Activated effector memory CD4-positive, alpha-beta T cell treated with anti-CD3 and anti-CD28 coated beads, Interleukin-2, amount 50 U/mL, for 16 hours (primary cell): ENCODE results near the gene SDC3.
"Not testable (repeated sequence)": the region's sequence is repeated elsewhere in the genome, so short reads cannot be mapped to it uniquely, and the experiment has no call there.

Source experiments
- DNase-seq: peaks from one replicate; pipeline ENCODE4 v3.0.0-alpha.2; 2020

The SDC3 gene

DNA sequence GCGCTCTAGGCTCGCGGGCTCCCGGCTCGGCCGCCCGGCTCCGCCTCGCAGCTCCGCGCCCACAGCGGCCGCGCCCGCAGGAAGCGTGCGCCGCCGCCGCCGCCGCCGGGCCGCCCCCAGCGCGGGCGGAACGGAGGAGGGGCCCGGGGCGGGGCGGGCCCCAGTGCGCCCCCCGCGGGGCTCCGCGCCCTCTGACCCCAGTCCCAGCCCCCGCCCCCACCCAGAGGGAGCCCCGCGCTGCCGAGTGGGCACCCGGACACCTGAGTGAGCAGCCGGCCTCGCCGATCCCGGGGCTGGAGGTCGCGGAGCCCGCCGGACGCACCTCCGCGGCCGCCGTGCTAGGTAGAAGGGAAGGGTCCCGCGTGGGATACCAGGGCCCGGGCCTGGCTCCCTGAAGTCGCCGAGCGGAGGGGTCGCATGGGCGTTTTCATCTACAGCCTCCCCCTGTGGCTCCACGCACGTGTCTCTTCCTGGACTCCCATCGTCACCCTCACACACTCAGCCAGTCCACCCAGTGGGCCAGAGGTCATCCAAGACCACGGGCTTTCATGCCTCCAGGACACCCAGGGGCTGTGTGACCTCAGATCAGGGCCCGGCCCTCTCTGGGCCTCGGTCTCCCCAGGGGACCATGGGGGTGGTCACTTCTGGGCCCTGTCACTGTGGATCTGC is at the start of gene SDC3:
Gene SDC3, minus strand, starts transcription at position 63 of the 669 bp plus-strand sequence. CDS start 172 bp downstream, outside the sequence.
- DNase-seq: no peak

GRCh38 chr1:30957560-30958222 is 49.1 kb upstream of the SDC3 start:
- no peak for DNase-seq

- no peak for DNase-seq
Measured at GRCh38 chr1:30955448-30956015, 47.0 kb upstream of the SDC3 start.

- DNase-seq: no peak
Measured at GRCh38 chr1:30953685-30954084, 45.1 kb upstream of the SDC3 start.

DNA sequence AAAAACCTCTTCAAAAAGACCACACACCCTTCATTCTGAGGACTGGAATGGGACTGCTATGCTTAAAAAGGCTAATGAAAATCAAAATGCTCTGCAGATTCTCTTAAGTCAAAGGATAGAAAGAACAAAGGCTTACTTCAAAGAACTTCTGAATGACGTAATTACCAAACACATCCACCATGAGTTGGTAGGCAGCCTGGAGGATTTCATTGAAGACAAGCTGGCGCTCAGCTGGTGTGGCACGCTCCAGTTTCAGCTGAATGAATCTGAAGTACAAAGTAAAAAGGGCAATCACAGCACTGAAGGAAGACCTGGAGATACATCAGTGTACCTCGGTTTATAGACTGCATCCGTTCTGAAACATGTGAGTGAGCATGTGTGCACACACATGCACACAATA is 43.5 kb upstream of the SDC3 start:
- DNase-seq: no peak

DNA sequence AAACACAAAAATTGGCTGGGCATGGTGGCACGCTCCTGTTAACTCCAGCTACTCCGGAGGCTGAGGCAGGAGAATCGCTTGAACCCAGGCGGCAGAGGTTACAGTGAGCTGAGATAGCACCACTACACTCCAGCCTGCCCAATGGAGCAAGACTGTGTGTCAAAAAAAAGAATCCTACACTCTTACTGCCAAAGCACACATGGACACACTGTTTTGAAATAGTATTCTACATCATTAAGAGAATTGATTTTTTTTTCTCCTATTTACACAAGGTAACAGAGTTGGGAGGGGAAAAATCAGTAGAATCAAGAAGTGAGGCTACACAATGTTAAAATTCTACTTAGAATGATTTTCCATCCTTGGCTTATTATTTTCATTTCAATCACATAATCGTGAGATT is 42.1 kb upstream of the SDC3 start:
- DNase-seq: no peak

GRCh38 chr1:30950053-30950452 is 41.5 kb upstream of the SDC3 start:
- DNase-seq: no peak

- DNase-seq: not testable (repeated sequence)
Measured at GRCh38 chr1:30949487-30949838, 40.9 kb upstream of the SDC3 start.

GRCh38 chr1:30948813-30949486 is 40.4 kb upstream of the SDC3 start:
- DNase-seq: not testable (repeated sequence)

DNA sequence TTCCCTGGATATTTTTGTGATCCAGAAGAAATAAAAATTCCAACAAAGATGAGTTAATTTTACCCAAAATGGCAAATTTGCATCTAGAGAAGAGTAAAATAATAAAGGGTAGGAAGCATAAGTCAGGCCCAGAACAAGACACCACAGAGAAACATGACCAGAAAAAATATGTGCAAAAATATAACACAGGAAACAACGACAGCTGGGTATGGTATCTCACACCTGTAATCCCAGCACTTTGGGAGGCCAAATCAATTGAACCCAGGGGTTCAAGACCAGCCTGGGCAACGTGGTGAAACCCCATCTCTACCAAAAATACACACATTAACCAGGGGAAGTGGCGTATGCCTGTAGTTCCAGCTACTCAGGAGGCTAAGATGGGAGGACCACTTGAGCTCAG is 39.7 kb upstream of the SDC3 start:
- DNase-seq: no peak

GRCh38 chr1:30947212-30947611 is 38.7 kb upstream of the SDC3 start:
- no peak for DNase-seq

GRCh38 chr1:30942326-30942963 is 33.9 kb upstream of the SDC3 start:
- no peak for DNase-seq

DNA sequence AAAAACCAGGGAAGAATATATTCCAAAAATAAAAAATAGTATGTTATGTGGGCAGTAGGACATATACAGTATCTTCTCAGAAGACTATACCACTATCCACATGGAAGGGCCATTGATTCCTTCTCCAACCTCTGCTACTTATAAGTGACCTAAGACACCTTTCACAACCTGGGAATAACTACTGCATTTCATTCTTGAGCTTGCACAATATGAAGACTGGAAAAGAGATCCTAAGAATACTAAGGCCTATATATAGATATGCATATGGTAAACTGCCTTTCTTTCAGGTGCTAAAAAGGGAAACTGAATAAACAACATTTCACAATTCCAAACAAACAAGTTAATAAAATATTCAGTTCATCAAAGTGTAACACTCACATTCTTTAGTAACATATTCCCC is 32.0 kb upstream of the SDC3 start:
- DNase-seq: no peak

GRCh38 chr1:30936541-30937171 is 28.1 kb upstream of the SDC3 start:
- no peak for DNase-seq

- DNase-seq: not testable (repeated sequence)
Measured at GRCh38 chr1:30935758-30936157, 27.2 kb upstream of the SDC3 start.

GRCh38 chr1:30934613-30935012 is 26.1 kb upstream of the SDC3 start:
- no peak for DNase-seq

- no peak for DNase-seq
Measured at GRCh38 chr1:30933874-30934252, 25.3 kb upstream of the SDC3 start.

DNA sequence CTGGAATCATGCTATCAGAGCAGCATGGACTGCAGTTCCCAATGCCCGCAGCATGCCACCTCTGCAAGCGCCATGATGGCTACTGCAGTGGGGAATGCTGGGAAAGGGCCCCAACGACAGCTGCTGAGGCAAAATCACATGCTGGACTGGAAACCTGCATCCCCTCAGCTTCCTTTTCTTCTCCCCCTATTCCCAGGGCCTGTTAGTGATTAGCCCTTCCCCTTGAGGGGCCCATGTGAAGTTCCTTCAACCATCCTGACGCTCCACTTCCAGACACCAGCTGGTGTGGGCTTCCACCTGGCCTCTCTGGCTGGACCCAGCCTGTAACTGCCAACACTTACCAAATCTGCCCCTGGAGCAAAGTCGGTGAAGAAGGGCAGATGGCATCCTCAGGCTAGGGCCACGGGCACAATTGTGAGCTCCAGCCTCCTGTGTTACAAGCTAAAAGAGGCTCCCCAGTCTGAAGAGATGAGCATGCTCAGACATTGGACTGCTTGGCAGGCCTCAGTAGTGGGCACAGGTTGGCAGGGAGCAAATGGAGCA is 22.1 kb upstream of the SDC3 start:
- DNase-seq: no peak

DNA sequence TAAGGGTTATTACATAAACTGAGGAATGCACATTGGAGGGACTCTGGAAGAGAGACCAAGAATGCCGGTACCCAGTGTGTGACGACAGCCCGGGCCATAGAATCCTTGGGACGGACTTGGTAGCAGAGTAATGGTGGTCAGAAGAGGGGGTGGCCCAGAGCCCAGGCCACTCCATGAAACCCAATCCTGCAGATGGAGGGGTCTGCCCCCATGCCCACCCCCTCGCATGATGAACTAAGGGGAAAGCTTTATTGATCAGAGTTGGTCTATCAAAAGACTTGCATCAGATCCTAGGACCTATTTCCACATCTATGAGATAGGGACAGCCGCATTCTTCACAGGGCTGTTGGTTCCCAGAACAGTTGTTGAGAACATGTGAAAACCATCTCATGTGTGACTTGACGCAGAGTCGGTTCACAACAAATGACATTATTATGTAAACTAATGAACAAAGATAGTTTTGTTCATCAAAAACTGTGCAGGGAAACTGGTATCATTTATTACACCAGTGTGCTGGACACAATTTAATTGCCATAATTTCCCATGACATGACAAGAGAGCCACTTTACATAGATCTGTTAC is 21.5 kb upstream of the SDC3 start:
- DNase-seq: no peak

GRCh38 chr1:30929135-30929889 is 20.8 kb upstream of the SDC3 start:
- DNase-seq: peak; percentile 78

DNA sequence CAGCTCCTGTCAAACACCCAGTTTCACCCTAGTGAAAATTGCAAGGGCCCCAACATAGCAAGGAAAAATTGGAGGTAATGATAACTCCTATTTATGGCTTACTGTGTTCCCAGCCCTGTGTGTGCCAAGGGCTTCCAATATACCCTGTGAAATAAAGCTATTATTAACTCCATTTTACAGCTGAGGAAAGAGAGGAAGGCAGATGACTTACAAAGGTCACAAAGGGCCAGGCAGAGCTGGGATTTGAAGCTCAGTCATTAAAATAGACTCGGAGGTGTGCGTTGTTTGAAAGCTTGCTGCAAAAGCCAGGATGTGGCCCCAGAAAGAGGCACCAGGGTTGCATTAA is 20.2 kb upstream of the SDC3 start:
- no peak for DNase-seq

GRCh38 chr1:30928171-30928570 is 19.6 kb upstream of the SDC3 start:
- no peak for DNase-seq
